Activated CD4-positive, alpha-beta T cell treated with anti-CD3 and anti-CD28 coated beads, Interleukin-2, Interleukin-4, amounts not matched to agents 100 ng/mL and 50 ng/mL, durations not matched to agents 16 hours and 8 hours (primary cell): Measurements from ENCODE around the gene CA11.

Experiments
- DNase-seq: peaks from one replicate; pipeline ENCODE4 v3.0.0-alpha.2; 2020; ENCODE audit warnings: low spot score

CA11 gene

DNA sequence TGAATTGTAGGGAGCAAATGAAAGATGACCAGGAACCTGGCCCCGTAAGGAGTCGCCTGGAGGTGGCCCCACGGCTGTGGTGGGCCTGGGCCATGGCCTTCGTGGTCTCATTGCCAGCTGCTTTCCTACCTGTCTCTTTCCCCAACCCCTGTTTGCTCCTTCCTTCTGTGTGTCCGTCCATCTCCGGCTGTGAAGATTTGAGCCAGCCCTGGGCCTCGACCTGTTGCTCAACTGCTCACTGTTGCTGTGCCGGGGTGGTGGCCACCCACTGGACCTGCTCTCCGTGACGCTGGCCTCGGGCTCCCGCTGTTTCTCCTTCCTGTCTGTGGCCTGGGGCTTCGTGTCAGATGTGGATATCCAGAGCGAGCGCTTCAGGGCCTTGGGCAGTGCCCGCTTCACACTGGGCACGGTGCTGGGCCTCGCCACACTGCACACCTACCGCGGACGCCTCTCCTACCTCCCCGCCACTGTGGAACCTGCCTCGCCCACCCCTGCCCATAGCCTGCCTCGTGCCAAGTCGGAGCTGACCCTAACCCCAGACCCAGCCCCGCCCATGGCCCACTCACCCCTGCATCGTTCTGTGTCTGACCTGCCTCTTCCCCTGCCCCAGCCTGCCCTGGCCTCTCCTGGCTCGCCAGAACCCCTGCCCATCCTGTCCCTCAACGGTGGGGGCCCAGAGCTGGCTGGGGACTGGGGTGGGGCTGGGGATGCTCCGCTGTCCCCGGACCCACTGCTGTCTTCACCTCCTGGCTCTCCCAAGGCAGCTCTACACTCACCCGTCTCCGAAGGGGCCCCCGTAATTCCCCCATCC is 17.3 kb downstream of the CA11 start:
- no peak for DNase-seq

DNA sequence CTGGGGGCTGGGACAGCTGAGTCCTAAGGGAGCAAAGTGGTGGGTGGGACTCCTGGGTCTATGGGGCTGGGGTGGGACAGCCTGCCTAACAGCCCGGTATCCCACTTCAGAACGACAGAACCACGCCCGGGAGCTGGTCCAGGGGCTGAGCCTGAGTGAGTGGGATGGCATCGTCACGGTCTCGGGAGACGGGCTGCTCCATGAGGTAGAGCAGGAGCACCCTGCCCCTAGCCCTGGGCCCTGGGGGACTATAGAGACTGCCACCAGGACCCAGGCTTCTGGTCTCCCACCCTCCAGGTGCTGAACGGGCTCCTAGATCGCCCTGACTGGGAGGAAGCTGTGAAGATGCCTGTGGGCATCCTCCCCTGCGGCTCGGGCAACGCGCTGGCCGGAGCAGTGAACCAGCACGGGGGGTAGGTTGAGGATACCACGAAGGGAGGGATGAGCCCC is 18.1 kb downstream of the CA11 start:
- DNase-seq: no peak

DNA sequence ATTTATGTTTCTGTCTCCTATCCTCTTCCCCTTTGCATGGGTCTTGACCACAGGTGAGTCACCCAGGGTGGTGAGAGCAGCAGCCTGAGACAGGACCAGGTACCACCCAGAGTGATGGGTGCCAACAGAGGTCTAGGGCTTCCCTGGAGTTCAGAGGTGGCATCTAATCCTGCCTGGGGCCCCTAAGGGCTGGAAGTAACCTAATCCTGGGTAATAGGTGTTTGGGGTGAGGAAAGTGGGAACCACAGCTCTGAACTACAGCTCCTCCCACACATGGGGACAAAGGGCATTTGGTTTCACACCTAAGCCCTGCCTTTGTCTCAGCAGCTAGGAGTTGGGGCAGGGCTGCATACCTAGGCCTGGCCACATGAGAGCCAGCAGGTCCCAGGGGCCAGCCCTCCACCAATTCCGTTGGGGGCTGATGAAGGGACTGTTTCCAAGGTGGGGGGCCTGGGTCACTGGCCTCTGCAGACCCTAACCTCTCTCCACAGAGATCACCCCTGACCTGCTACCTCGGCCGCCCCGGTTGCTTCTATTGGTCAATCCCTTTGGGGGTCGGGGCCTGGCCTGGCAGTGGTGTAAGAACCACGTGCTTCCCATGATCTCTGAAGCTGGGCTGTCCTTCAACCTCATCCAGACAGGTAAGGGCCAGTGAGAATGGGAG is 18.7 kb downstream of the CA11 start:
- no peak for DNase-seq

DNA sequence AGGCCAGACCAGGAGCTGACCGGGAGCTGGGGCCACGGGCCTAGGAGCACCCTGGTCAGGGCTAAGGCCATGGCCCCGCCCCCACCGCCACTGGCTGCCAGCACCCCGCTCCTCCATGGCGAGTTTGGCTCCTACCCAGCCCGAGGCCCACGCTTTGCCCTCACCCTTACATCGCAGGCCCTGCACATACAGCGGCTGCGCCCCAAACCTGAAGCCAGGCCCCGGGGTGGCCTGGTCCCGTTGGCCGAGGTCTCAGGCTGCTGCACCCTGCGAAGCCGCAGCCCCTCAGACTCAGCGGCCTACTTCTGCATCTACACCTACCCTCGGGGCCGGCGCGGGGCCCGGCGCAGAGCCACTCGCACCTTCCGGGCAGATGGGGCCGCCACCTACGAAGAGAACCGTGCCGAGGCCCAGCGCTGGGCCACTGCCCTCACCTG is 20.1 kb downstream of the CA11 start:
- no peak for DNase-seq

DNA sequence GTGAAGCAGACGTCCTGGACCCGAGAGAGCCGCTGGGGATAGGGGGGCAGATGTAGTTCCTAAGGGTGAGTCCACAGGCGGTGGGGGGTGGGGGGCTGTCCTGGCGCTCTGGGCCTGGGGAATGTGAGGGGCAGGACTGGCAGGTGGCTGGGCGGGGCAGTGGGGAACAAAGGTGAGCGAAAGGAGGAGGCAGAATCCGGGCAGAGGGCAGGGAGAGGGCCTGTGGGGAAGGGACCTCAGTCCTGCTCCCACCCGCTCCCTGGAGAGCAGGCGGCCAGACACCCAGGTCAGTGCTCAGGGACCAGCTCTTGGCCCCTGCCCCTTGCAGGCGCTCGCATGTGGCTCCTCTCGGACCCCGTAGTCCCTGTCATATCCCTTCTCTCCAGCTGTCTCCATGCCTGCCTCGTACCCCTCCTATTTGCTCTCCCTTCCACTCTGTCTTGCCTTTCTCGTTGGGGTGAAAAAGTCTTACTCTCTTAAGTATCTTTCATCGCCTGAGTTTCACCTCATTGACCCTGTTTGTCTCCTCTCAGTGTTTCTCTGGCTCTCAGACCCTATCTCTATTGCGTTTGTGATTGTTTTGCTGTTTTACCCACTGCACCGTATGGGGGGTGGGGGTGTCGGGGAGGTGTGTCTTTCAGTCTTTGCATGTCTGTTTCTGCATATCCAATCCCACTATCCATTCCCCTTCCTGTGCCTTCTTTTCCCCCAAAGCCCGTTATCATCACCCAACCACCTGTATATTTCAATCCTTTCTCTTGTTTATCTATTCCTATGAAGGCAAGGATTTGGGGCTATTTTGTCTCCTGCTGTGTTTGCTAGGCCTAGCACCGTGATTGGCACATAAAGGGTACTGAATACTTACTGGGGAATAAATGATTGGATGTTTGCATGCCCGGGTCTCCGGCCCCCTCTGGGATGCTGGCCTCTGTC is 20.9 kb downstream of the CA11 start:
- no peak for DNase-seq

DNA sequence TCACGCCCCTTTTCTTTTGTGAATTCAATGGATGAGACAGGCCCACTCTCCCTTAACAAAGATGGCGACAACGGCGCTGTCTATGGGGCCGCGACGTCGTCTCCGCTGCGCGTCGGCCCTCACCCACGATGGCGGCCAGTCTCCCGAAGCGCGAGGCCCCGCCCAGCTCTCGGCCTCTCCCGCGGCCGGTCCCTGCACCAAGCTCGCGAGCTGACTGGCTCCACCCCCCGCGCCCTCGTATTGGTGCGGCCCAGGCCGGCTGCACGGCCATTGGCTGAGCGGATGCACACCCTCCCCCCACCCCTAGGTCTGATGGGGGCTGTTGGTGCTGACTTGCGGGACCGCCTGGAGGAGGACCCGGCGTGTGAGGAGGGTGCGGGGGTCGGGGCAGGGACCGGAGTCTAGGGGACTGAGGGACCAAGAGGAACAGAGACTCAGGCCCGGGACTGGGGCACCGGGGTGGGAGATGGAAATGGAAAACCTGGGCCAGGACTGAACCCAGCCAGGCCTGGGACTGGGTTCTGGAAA is 21.9 kb downstream of the CA11 start:
- DNase-seq: peak; percentile 97

DNA sequence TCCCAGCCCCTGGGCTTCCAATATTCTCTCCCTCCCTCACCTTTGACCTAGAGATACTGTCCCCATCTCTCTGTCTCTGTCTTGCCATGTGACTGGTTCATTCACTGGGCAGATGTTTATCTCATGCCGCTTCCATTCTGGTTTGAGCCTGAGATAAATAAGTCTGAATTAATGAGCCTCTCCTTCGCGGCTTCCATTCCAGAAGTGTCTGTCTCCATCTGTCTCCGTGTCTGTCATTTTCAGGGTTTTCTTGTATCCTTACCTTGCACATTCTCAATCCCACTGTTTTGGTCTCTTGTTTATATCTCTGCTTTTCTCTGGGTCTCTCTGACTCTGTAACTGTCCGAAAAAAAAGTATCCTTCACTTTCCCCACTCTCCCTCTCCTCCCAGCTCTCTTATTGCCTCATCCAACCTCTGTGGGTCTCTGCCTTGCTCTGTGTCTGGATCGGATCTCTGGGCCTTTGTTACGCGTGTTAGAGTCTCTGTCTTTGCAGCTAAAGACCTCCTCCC is 22.4 kb downstream of the CA11 start:
- DNase-seq: no peak

DNA sequence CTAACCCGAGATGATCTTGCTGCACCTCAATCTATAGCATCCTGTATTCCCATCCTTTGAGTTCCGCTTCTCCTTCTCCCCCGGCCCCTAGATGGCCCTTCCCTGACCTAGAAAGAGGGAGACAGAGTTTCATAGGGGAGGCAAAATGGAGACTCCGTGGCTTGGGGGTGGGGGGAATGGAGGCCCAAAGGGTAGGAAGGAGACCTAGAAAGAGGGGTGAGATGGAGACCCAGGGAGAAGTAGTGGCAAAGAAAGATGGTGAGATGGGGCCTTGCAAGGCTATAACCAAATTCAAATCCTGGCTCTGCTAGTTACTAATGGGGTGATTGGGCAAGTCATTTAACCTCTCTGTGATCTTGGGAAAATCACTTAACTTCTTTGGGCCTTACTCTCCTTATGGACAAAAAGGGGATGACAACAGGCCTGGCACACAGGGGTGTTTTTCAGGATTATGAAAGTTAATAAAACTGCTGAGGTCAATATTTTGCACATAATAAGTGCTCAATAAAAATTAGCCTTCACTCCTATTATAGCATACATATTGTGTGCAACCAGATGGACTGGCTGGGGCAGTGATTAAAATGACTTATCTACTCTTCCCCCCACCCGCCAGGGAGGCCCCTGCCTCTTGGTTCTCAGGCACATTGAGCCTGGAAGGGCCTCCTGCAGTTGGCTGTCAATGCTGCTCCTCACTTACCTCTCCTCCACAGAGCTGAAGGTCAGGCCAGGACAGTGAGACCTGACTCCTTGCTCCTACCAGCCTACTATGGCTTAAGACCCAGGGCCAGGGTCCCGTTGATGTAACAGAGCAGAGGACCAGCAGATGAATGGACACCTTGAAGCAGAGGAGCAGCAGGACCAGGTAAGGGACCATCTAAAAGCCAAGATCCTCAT is 26.0 kb downstream of the CA11 start:
- DNase-seq: no peak

DNA sequence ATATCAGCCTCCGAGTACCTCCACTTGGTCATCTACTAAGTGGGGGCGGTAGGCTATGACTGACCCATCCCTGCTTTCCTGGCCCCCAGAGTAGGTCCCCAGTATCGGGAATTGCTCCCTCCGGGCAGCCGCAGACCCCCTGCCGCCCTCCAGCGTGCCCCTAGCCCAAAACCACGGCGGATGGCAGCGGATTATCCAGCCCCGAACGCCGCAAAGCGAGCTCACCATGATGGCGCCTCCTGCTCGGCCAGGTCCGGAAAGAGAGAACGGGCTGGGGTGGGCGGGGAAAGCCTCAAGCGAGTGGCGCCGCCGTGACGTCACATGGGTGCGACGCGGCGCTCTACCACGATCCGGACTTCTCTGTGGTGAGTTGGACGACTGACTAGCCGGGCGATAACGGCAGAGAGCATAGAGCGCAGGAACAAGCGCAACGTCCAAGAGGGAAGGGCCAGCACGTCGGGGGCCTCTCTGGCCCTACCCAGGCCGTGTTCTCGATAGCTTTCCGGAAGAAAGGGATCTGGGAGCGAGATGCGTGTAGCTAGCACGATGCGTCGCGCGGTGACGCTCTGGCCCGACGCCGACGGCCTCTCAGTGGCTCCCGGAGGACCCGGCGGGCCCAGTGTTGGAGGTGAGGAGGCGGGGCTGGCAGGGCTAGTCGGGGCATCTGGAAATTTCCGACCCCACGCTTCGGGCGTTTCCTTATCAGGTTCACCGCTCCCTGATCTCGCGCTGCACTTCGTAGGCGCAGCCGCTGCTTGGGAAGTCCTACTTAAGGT is 26.9 kb downstream of the CA11 start, which contains the start of the genes RPL18 and SPHK2:
Gene RPL18 (minus strand): TSS at position 263 of the 776 bp plus-strand sequence. CDS start 35 bp downstream, at position 228.
Gene SPHK2 (plus strand): TSS at position 591 of the 776 bp plus-strand sequence. CDS start 1,009 bp downstream, outside the sequence.
- DNase-seq: peak; percentile 97

DNA sequence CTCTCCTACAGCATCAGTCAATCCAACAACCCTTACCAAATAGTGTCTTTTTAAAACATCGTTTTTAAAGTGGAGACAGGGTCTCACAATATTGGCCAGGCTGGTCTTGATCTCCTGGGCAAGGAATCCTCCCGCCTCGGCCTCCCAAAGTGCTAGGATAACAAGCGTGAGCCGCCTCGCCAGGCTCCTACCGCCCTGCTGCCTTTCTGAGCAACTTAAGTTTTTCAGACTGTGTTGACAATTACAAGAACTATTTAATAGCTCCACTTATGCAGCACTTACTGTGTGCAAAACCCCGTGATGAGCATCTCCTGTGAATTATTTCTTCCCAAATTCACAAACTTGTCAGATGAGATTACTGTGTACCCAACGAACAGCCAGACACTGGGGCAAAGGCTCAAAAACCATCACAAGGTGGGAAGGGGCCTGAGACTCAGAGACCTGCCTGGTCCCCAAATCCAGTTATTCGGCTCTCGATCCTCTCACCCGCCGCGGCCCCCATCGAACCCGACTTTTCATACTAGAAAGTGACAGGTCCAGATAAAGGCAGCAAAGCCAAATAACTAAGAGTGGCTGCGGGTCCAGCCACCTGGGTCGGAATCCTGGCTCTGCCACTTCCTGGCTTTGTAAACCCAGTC is 27.6 kb downstream of the CA11 start:
- no peak for DNase-seq

DNA sequence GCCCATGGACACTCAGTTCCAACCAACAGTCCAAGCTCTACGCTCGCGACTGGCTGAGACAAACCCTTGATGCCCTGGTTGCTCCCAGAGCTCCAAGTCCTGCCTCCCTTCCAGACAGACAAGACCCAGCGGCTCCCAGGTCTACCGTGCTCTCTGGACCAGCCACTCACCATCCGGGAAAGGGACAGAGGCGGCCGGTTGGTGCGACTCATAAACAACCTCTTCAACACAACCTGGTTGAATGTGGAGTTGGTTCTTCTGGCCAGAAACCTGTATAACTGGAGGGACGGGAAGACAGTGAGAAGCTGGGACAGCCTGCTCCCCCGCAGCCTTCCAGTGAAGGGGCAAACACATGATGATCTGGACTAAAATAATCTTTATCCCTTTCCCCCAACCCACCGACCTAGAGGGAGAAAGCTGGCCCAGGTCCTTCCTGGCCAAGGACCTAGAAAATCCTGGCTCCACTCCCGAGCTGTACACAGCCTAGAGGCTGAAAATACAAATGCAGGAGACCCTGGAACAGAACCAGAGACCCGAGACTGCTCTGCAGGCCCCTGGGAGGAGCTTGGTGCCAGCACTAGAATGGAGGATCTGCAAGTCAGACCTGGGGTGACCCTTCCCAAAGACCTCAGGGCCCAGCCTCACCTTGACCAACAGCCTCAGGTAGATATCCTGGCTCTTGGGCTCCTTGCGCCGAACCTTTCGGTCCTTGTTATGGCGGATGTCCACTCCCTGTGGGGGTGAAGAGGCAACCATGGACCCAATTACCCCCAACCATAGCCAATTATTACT is 28.6 kb downstream of the CA11 start:
- DNase-seq: no peak

DNA sequence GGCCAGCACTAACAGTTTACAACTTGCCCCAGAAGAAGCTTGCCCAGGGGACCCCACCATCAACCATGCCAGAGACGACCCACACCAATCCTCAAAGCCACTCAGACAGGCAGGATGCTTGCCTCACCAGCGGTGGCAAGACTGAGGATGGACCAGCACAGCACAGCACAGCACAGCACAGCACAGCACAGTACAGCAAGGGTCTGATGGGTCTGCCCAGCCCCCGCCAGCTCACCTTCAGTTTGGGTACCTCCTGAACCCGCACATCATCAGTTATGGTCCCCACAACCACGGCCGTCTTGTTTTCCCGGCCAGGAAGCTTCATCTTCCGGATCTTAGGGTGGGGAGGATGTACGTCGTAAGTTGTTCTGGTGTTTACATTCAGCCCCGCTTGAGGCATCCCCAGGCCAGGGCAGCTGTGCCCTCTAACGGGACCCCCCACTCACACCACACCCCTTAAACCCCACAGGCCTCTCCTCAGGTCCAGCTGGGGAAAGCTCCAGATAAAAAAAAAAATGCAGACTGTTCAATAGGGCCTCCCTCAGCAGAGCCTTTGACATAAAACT is 29.4 kb downstream of the CA11 start:
- DNase-seq: no peak

DNA sequence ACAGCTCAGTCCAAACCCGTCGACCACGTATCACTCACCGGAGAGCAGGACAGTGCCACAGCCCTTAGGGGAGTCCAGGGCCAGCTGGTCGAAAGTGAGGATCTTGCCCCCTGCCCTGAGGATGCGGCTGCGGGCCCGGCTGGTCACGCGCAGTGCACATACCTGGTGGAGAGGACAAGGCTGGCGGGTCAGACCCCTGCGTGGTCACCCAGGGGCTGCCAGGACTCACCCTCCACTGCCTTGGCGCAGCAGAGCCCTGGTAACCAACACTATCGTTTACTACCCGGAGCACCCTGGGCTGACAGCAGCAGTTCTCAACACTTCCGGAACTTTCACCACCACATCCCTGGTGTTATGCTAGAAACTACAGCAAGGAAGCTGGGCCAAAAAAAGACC is 29.9 kb downstream of the CA11 start:
- DNase-seq: no peak

DNA sequence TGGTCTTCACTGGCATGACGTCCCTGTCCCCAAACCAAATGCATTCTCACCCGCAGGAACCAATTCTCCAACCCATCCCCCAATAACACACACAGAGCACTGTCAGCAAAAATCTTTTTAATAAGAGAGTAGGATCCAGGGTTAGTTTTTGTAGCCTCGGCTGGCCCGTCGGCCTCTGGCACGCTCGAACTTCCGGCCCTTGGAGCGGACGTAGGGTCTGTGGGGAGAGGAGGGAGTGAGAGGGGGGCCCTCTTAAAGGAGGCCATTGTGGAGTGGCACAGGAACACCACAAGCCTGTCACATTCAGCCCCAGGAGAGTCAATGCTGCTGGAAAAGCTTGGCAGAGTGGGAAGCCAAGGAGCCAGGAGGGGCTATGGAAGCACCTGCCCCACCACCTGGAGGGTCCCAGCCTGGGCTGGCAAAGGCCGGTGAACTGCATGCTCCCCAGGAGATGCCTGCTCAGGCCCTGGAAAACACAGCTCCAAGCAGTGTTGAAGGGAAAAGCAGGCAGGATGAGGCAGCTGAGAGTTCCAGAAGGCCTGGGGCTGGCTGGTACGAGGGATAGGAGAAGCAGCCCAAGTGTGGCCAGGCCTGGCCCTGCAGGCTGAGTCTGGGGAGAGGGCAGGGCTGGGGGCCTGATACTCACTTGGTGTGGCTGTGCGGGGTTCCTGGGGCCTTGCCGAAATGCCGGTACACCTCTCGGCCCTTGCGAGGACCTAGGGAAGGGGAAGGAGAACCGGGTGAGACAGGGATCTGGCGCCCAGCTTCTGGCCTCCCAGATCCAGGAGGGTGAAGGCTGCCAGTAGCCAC is 30.6 kb downstream of the CA11 start:
- DNase-seq: no peak

DNA sequence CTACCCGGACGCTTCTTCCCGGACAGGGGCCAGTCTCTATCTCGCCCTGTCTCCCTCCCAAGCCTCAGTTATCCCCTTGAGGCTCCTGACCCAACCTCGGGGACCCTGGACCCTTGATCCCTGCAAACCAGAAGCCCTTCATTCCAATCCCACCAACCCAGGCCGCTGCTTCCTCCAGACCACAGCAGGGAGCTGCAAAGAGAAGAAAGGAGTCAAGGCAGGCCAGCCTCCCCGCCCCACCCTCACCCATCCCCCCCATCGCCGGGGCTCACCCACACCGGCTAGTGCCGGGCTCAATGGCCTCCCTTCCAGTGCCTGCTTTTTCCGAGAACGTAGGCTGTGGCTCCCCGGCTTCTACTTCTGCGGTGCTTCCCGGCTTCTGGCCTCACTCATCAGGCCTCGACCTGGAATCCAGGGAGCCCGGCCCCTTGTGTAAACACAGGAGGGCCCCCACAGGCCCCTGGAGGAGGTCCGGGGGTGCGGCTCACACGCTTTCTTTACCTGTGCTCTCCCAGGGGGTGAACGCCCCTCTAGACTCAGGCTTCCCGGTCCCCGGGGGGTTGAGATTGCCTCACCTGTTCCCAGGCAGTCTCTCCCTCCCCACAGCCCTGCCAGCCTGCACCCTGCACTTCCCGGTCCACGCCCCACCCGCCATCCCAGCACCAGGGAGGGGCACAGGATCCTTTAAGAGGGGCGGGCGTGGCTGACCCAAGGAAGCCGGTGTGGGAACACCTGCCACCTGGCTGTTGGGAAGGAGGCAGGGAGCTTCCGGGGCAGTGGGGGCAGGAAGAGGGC is 31.4 kb downstream of the CA11 start, which contains the start of gene FAM83E:
Gene FAM83E (minus strand): TSS at position 641 of the 795 bp plus-strand sequence. CDS start 1,704 bp downstream, outside the sequence.
- DNase-seq: no peak

DNA sequence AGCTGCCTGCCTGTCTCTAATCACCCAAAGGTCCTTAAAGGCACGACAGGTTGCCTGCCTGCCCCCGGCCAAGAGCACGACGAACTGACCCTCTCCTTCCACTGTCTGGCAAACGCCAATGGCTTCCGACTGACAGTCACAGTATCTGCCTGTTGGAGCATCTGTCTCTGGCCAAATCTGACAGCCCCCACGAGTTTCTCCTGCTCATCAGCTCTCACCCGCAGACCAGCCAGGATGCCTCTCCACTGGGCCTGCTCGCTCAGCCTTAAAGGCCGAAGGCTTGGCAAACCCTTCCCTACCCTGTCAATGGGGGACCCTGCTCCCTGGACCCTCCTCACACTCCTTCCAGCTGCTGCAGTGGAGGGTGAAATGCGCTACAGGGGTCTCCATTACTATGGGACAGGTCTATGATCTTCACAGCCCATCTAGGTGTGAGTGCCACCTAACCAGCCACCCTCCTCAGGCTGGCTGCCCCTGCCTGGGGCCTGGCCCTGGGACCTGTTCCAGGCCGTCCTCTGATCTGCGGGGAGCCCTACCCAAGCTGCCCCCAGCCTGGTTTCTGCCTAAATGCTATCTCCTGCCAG is 32.0 kb downstream of the CA11 start:
- DNase-seq: peak; percentile 31
